GM21390 (cell line): ENCODE data around the gene CST3.
"Not testable (repeated sequence)": the region's sequence is repeated elsewhere in the genome, so short reads cannot be mapped to it uniquely, and the experiment has no call there.

Source experiments
- ATAC-seq: cut with Tn5 transposase; IDR thresholded peaks from one replicate; pipeline ENCODE4 v1.9.1; 2021; ENCODE audit not compliant: unreplicated experiment

Gene CST3

GRCh38 chr20:23662276-23662870, 24.6 kb upstream of the CST3 start:
- ATAC-seq, result no peak

GRCh38 chr20:23661002-23661429, 23.3 kb upstream of the CST3 start:
- no peak for ATAC-seq

GRCh38 chr20:23659989-23660837, 22.5 kb upstream of the CST3 start:
- no peak for ATAC-seq

- not testable (repeated sequence) for ATAC-seq
These were observed 21.8 kb upstream of the CST3 start for GRCh38 chr20:23659610-23659988.

GRCh38 chr20:23658989-23659609, 21.3 kb upstream of the CST3 start:
- ATAC-seq, result no peak

GRCh38 chr20:23658336-23658735, 20.6 kb upstream of the CST3 start:
- ATAC-seq, result no peak

GRCh38 chr20:23657202-23657601, 19.4 kb upstream of the CST3 start:
- ATAC-seq, result no peak

- ATAC-seq, result no peak
These were observed 18.6 kb upstream of the CST3 start for GRCh38 chr20:23656372-23656771.

GRCh38 chr20:23655491-23656211, 17.9 kb upstream of the CST3 start:
- no peak for ATAC-seq

GRCh38 chr20:23654717-23655116, 17.0 kb upstream of the CST3 start:
- no peak for ATAC-seq

GRCh38 chr20:23654000-23654399, 16.2 kb upstream of the CST3 start:
- no peak for ATAC-seq

- ATAC-seq, result no peak
These were observed 15.7 kb upstream of the CST3 start for GRCh38 chr20:23653400-23653938.

GRCh38 chr20:23652926-23653325, 15.2 kb upstream of the CST3 start:
- no peak for ATAC-seq

GRCh38 chr20:23652371-23652770, 14.6 kb upstream of the CST3 start:
- ATAC-seq, result no peak

- ATAC-seq, result no peak
These were observed 13.4 kb upstream of the CST3 start for GRCh38 chr20:23651117-23651516.

- ATAC-seq, result no peak
These were observed 12.2 kb upstream of the CST3 start for GRCh38 chr20:23649830-23650417.

- ATAC-seq, result no peak
These were observed 11.5 kb upstream of the CST3 start for GRCh38 chr20:23649242-23649641.

- no peak for ATAC-seq
These were observed 9.6 kb upstream of the CST3 start for GRCh38 chr20:23647346-23647745.

- no peak for ATAC-seq
These were observed 8.5 kb upstream of the CST3 start for GRCh38 chr20:23646106-23646873.

GRCh38 chr20:23645575-23645974, 7.8 kb upstream of the CST3 start:
- peak; percentile 54 for ATAC-seq
